RPMI7951 (cell line): ENCODE measurements around the gene GALNT18. TPM values are rescaled to one million over a fixed set of nuclear protein-coding genes. Genes with fewer than 3 reads are reported as not detected.
A peak's percentile ranks its signal among the peaks of the same experiment; 100 is the strongest.

Experiments used
- DNase-seq: peaks from one replicate; pipeline ENCODE4 v3.0.0-alpha.2; 2012; ENCODE audit warnings: low read depth
- total RNA-seq: library from RNA; depleted of rRNA; stranded (reverse); fragments of >200 nt; shearing (Covaris generic); gene quantifications from 2 replicates; pipeline ENCODE4 v1.2.3, GENCODE V29; 2014

GALNT18 gene
- total RNA-seq, 1 experiment from 2014 or later = 12.3 TPM

- DNase-seq = peak; percentile 56
Observed at GRCh38 chr11:11567936-11568650, 53.7 kb downstream of the GALNT18 start.

GRCh38 chr11:11565636-11566035 is 56.2 kb downstream of the GALNT18 start:
- DNase-seq = no peak

GRCh38 chr11:11563200-11563975 is 58.4 kb downstream of the GALNT18 start:
- DNase-seq = no peak

- DNase-seq = no peak
Observed at GRCh38 chr11:11561991-11562390, 59.8 kb downstream of the GALNT18 start.

GRCh38 chr11:11558826-11559225 is 63.0 kb downstream of the GALNT18 start:
- no peak for DNase-seq

- no peak for DNase-seq
Observed at GRCh38 chr11:11558396-11558795, 63.4 kb downstream of the GALNT18 start.

- DNase-seq = no peak
Observed at GRCh38 chr11:11555208-11555607, 66.6 kb downstream of the GALNT18 start.

GRCh38 chr11:11553573-11553972 is 68.2 kb downstream of the GALNT18 start:
- no peak for DNase-seq

- DNase-seq = no peak
Observed at GRCh38 chr11:11552529-11553087, 69.2 kb downstream of the GALNT18 start.

GRCh38 chr11:11550534-11550933 is 71.3 kb downstream of the GALNT18 start:
- DNase-seq = no peak

- no peak for DNase-seq
Observed at GRCh38 chr11:11545285-11546275, 76.2 kb downstream of the GALNT18 start.

- DNase-seq = no peak
Observed at GRCh38 chr11:11543656-11544055, 78.1 kb downstream of the GALNT18 start.

GRCh38 chr11:11540157-11540556 is 81.6 kb downstream of the GALNT18 start:
- DNase-seq = no peak

- DNase-seq = no peak
Observed at GRCh38 chr11:11538277-11538960, 83.4 kb downstream of the GALNT18 start.

GRCh38 chr11:11537871-11538270 is 83.9 kb downstream of the GALNT18 start:
- no peak for DNase-seq

GRCh38 chr11:11537372-11537771 is 84.4 kb downstream of the GALNT18 start:
- no peak for DNase-seq

- DNase-seq = no peak
Observed at GRCh38 chr11:11536650-11537049, 85.2 kb downstream of the GALNT18 start.

GRCh38 chr11:11535611-11536010 is 86.2 kb downstream of the GALNT18 start:
- no peak for DNase-seq

- DNase-seq = no peak
Observed at GRCh38 chr11:11534981-11535380, 86.8 kb downstream of the GALNT18 start.

- no peak for DNase-seq
Observed at GRCh38 chr11:11533751-11534150, 88.1 kb downstream of the GALNT18 start.

- no peak for DNase-seq
Observed at GRCh38 chr11:11533057-11533456, 88.7 kb downstream of the GALNT18 start.
